ENCODE data around the gene CYP2W1.

- TF ChIP-seq, protein P1, sequence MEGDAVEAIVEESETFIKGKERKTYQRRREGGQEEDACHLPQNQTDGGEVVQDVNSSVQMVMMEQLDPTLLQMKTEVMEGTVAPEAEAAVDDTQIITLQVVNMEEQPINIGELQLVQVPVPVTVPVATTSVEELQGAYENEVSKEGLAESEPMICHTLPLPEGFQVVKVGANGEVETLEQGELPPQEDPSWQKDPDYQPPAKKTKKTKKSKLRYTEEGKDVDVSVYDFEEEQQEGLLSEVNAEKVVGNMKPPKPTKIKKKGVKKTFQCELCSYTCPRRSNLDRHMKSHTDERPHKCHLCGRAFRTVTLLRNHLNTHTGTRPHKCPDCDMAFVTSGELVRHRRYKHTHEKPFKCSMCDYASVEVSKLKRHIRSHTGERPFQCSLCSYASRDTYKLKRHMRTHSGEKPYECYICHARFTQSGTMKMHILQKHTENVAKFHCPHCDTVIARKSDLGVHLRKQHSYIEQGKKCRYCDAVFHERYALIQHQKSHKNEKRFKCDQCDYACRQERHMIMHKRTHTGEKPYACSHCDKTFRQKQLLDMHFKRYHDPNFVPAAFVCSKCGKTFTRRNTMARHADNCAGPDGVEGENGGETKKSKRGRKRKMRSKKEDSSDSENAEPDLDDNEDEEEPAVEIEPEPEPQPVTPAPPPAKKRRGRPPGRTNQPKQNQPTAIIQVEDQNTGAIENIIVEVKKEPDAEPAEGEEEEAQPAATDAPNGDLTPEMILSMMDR (IDR thresholded peaks at IDR 0.05), result no peak
- TF ChIP-seq POLR2A (IDR thresholded peaks at IDR 0.05), result no peak
Measured at GRCh38 chr7:1019789-1020610, 37.0 kb downstream of the CYP2W1 start.
